SK-N-SH treated with all-trans-retinoic acid at 6 μM for 48 hours (cell line): ENCODE data around the gene OLA1.

Source experiments
- ATAC-seq: fragments of 200-7000 bp; cut with Tn5 transposase; 3 replicates; pipeline ENCODE4 v1.9.1; 2020; ENCODE audit warnings: mild to moderate bottlenecking, moderate library complexity
- ARNTL ChIP-seq: fragments of 450-650 bp; formaldehyde crosslinking; IDR thresholded peaks from 2 replicates; pipeline ENCODE4 v1.5.0; 2020; ENCODE audit warnings: low read depth, mild to moderate bottlenecking, moderate library complexity, borderline replicate concordance
- BACH2 ChIP-seq: fragments of 250-450 bp; sonication (Bioruptor Pico); IDR thresholded peaks from 2 replicates; pipeline ENCODE4 v1.9.0; 2021; ENCODE audit warnings: mild to moderate bottlenecking, borderline replicate concordance
- CSDC2 ChIP-seq: fragments of 250-450 bp; sonication (Bioruptor Pico); IDR thresholded peaks from 2 replicates; pipeline ENCODE4 v1.5.0; 2020; ENCODE audit warnings: mild to moderate bottlenecking, moderate library complexity
- ESRRG ChIP-seq: fragments of 250-450 bp; sonication (Bioruptor Pico); IDR thresholded peaks from 2 replicates; pipeline ENCODE4 v1.6.1; 2021; ENCODE audit warnings: mild to moderate bottlenecking
- GLIS3 ChIP-seq: fragments of 250-450 bp; sonication (Bioruptor Pico); IDR thresholded peaks from 2 replicates; pipeline ENCODE4 v1.5.0; 2020; ENCODE audit warnings: mild to moderate bottlenecking, moderate library complexity
- ISL1 ChIP-seq: fragments of 250-450 bp; sonication (Bioruptor Pico); IDR thresholded peaks from 2 replicates; pipeline ENCODE4 v2.1.2; 2022; ENCODE audit warnings: mild to moderate bottlenecking, moderate library complexity
- PPARA ChIP-seq: fragments of 250-450 bp; sonication (Bioruptor Pico); IDR thresholded peaks from 2 replicates; pipeline ENCODE4 v1.5.0; 2020; ENCODE audit warnings: mild to moderate bottlenecking, borderline replicate concordance
- RARB ChIP-seq: fragments of 250-450 bp; sonication (Bioruptor Pico); IDR thresholded peaks from 2 replicates; pipeline ENCODE4 v1.8.0; 2021; ENCODE audit warnings: mild to moderate bottlenecking, moderate library complexity
- SNAI2 ChIP-seq: fragments of 250-450 bp; sonication (Bioruptor Pico); IDR thresholded peaks from 2 replicates; pipeline ENCODE4 v1.5.0; 2020; ENCODE audit warnings: mild to moderate bottlenecking, moderate library complexity
- TCF4 ChIP-seq: fragments of 250-450 bp; sonication (Bioruptor Pico); IDR thresholded peaks from 2 replicates; pipeline ENCODE4 v1.8.0; 2021; ENCODE audit warnings: mild to moderate bottlenecking, moderate library complexity, borderline replicate concordance
- TOX ChIP-seq: fragments of 250-450 bp; sonication (Bioruptor Pico); IDR thresholded peaks from 2 replicates; pipeline ENCODE4 v1.8.0; 2021; ENCODE audit warnings: mild to moderate bottlenecking, moderate library complexity, borderline replicate concordance
- ZC3H10 ChIP-seq: fragments of 250-450 bp; sonication (Bioruptor Pico); IDR thresholded peaks from 2 replicates; pipeline ENCODE4 v1.5.1; 2021; ENCODE audit warnings: mild to moderate bottlenecking, moderate library complexity
- ZFP3 ChIP-seq: fragments of 250-450 bp; sonication (Bioruptor Pico); IDR thresholded peaks from 2 replicates; pipeline ENCODE4 v1.5.0; 2020; ENCODE audit warnings: mild to moderate bottlenecking, moderate library complexity
- ZNF565 ChIP-seq: fragments of 450-650 bp; formaldehyde crosslinking; conservative IDR thresholded peaks from 2 replicates; pipeline ENCODE4 v1.5.0; 2020; ENCODE audit warnings: low read depth, mild to moderate bottlenecking, moderate library complexity
- ZNF70 ChIP-seq: fragments of 450-650 bp; formaldehyde crosslinking; IDR thresholded peaks from 2 replicates; pipeline ENCODE4 v1.5.0; 2020; ENCODE audit warnings: mild to moderate bottlenecking, moderate library complexity
- ZNF8 ChIP-seq: fragments of 450-650 bp; formaldehyde crosslinking; IDR thresholded peaks from 2 replicates; pipeline ENCODE4 v1.5.0; 2020; ENCODE audit warnings: mild to moderate bottlenecking, moderate library complexity
- TF ChIP-seq, protein P1 (sequence below): fragments of 250-450 bp; sonication (Bioruptor Pico); IDR thresholded peaks from 2 replicates; pipeline ENCODE4 v1.5.1; 2021; ENCODE audit warnings: mild to moderate bottlenecking, moderate library complexity
- TF ChIP-seq, protein P2 (sequence below): fragments of 250-450 bp; sonication (Bioruptor Pico); IDR thresholded peaks from 2 replicates; pipeline ENCODE4 v1.5.0; 2020; ENCODE audit warnings: mild to moderate bottlenecking, moderate library complexity
- TF ChIP-seq, protein P3 (sequence below): fragments of 250-450 bp; sonication (Bioruptor Pico); IDR thresholded peaks from 2 replicates; pipeline ENCODE4 v1.8.0; 2021; ENCODE audit warnings: low read depth, mild to moderate bottlenecking, moderate library complexity, borderline replicate concordance
- TF ChIP-seq, protein P4 (sequence below): fragments of 250-450 bp; sonication (Bioruptor Pico); IDR thresholded peaks from 2 replicates; pipeline ENCODE4 v1.5.1; 2020; ENCODE audit warnings: low read depth, mild to moderate bottlenecking, moderate library complexity
- TF ChIP-seq, protein P5 (sequence below): fragments of 250-450 bp; sonication (Bioruptor Pico); IDR thresholded peaks from 2 replicates; pipeline ENCODE4 v1.8.0; 2020; ENCODE audit warnings: mild to moderate bottlenecking, moderate library complexity, borderline replicate concordance

The OLA1 gene

DNA sequence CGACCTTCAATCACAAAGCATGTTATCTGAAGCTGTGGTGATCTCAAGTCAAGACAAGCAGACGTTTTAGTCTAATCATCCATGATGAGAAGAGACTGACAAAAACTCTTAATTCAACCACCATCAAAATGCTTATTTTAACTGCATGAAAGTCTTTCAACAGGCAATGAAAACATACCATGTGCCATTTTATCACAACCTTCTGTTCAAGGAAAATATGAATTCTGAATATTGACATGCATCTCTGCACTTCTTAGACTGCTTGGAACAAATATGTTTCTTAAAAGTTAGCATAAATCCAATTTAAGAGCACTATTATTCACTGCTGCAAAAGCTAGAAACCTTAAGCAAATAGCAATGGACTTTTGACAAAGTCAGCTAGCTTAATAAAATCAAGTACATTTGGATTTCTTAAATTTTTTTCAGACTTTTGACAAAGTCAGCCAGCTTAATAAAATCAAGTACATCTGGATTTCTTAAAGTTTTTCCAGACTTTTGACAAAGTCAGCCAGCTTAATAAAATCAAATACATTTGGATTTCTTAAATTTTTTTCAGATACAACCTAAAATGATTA lies 70.9 kb downstream of the OLA1 start:
- no peak for ATAC-seq
- TF ChIP-seq ARNTL (CRISPR knock-in tag) (no peak), BACH2 (CRISPR knock-in tag) (no peak)
- TF ChIP-seq, protein P1, sequence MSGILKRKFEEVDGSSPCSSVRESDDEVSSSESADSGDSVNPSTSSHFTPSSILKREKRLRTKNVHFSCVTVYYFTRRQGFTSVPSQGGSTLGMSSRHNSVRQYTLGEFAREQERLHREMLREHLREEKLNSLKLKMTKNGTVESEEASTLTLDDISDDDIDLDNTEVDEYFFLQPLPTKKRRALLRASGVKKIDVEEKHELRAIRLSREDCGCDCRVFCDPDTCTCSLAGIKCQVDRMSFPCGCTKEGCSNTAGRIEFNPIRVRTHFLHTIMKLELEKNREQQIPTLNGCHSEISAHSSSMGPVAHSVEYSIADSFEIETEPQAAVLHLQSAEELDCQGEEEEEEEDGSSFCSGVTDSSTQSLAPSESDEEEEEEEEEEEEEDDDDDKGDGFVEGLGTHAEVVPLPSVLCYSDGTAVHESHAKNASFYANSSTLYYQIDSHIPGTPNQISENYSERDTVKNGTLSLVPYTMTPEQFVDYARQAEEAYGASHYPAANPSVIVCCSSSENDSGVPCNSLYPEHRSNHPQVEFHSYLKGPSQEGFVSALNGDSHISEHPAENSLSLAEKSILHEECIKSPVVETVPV = no peak

DNA sequence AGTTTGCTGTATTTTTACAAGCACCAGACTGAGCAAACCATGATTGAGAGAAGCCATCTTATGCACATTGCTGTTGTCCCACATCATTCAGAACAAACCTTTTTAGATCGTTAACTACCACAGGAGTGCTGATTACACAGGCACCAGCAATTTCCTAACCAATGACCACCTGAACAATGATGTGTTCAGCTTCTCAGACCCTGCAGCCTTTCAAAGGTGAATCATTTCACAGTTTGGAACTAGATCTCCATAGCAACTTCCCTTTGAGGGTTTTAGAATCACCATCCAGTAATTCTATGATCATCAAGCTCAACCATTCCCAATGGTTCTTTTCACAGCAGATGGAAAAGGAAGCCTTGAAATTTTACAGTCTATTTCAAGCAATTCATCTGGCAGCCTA lies 71.4 kb downstream of the OLA1 start:
- TF ChIP-seq GLIS3 (CRISPR knock-in tag) (no peak), ISL1 (no peak), SNAI2 (CRISPR knock-in tag) (no peak), CSDC2 (no peak), RARB (CRISPR knock-in tag) (no peak), ZNF565 (no peak), PPARA (CRISPR knock-in tag) (no peak), TCF4 (CRISPR knock-in tag) (no peak), ZC3H10 (CRISPR knock-in tag) (no peak), ZNF70 (CRISPR knock-in tag) (no peak), ZNF8 (no peak), ESRRG (CRISPR knock-in tag) (no peak), ZFP3 (CRISPR knock-in tag) (no peak), TOX (no peak)
- TF ChIP-seq, protein P2, sequence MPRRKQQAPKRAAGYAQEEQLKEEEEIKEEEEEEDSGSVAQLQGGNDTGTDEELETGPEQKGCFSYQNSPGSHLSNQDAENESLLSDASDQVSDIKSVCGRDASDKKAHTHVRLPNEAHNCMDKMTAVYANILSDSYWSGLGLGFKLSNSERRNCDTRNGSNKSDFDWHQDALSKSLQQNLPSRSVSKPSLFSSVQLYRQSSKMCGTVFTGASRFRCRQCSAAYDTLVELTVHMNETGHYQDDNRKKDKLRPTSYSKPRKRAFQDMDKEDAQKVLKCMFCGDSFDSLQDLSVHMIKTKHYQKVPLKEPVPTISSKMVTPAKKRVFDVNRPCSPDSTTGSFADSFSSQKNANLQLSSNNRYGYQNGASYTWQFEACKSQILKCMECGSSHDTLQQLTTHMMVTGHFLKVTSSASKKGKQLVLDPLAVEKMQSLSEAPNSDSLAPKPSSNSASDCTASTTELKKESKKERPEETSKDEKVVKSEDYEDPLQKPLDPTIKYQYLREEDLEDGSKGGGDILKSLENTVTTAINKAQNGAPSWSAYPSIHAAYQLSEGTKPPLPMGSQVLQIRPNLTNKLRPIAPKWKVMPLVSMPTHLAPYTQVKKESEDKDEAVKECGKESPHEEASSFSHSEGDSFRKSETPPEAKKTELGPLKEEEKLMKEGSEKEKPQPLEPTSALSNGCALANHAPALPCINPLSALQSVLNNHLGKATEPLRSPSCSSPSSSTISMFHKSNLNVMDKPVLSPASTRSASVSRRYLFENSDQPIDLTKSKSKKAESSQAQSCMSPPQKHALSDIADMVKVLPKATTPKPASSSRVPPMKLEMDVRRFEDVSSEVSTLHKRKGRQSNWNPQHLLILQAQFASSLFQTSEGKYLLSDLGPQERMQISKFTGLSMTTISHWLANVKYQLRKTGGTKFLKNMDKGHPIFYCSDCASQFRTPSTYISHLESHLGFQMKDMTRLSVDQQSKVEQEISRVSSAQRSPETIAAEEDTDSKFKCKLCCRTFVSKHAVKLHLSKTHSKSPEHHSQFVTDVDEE (CRISPR knock-in tag) = no peak
- TF ChIP-seq, protein P1 = no peak
- TF ChIP-seq, protein P3, sequence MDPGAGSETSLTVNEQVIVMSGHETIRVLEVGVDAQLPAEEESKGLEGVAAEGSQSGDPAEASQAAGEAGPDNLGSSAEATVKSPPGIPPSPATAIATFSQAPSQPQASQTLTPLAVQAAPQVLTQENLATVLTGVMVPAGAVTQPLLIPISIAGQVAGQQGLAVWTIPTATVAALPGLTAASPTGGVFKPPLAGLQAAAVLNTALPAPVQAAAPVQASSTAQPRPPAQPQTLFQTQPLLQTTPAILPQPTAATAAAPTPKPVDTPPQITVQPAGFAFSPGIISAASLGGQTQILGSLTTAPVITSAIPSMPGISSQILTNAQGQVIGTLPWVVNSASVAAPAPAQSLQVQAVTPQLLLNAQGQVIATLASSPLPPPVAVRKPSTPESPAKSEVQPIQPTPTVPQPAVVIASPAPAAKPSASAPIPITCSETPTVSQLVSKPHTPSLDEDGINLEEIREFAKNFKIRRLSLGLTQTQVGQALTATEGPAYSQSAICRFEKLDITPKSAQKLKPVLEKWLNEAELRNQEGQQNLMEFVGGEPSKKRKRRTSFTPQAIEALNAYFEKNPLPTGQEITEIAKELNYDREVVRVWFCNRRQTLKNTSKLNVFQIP = no peak
- TF ChIP-seq, protein P4, sequence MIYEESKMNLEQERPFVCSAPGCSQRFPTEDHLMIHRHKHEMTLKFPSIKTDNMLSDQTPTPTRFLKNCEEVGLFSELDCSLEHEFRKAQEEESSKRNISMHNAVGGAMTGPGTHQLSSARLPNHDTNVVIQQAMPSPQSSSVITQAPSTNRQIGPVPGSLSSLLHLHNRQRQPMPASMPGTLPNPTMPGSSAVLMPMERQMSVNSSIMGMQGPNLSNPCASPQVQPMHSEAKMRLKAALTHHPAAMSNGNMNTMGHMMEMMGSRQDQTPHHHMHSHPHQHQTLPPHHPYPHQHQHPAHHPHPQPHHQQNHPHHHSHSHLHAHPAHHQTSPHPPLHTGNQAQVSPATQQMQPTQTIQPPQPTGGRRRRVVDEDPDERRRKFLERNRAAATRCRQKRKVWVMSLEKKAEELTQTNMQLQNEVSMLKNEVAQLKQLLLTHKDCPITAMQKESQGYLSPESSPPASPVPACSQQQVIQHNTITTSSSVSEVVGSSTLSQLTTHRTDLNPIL (CRISPR knock-in tag) = no peak
- ATAC-seq = no peak

DNA sequence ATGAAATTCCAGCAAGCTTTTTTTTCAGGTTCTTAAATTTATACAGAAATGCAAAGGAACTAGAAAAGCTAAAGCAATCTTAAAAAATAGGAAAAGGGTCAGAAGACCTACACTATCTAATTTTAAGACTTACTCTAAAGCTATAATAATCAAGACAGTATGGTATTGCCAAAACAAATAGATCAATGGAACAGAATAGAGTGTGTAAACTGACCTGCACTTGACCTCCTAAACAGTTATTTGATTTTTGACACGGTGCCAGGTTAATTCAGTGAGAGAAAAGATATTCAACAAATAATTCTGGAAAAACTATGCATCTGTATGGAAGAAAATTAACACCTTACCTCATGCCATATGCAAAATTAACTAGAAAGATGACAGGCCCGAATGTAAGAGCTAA lies 73.6 kb downstream of the OLA1 start:
- no peak for TF ChIP-seq ZNF8
- TF ChIP-seq, protein P5, sequence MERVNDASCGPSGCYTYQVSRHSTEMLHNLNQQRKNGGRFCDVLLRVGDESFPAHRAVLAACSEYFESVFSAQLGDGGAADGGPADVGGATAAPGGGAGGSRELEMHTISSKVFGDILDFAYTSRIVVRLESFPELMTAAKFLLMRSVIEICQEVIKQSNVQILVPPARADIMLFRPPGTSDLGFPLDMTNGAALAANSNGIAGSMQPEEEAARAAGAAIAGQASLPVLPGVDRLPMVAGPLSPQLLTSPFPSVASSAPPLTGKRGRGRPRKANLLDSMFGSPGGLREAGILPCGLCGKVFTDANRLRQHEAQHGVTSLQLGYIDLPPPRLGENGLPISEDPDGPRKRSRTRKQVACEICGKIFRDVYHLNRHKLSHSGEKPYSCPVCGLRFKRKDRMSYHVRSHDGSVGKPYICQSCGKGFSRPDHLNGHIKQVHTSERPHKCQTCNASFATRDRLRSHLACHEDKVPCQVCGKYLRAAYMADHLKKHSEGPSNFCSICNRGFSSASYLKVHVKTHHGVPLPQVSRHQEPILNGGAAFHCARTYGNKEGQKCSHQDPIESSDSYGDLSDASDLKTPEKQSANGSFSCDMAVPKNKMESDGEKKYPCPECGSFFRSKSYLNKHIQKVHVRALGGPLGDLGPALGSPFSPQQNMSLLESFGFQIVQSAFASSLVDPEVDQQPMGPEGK (CRISPR knock-in tag) = no peak
- no peak for TF ChIP-seq SNAI2 (CRISPR knock-in tag)
- TF ChIP-seq, protein P3 = no peak
- no peak for TF ChIP-seq TOX
- no peak for TF ChIP-seq GLIS3 (CRISPR knock-in tag)
- no peak for ATAC-seq
